Motor neuron (in vitro differentiated cells): Measurements from ENCODE around the gene HIBADH. TPM values are rescaled to one million over a fixed set of nuclear protein-coding genes. Genes with fewer than 3 reads are reported as not detected.

ENCODE experiments used
- ATAC-seq, 8 experiments: fragments of 200-7000 bp; cut with Tn5 transposase; replicated peaks in 6 of 8; 2 replicates each; pipeline ENCODE4 v1.8.0; 2021; ENCODE audit warnings: mild to moderate bottlenecking in 8 of 8, moderate library complexity in 8 of 8
- H3K27ac ChIP-seq, 2 donors: fragments of 250-450 bp; sonication (Bioruptor Pico); 2 replicates each; pipeline ENCODE4 v1.9.0; 2021; ENCODE audit warnings: antibody characterized with exemption in 2 of 2, mild to moderate bottlenecking in 2 of 2, moderate library complexity in 1 of 2
- H3K4me1 ChIP-seq, 2 donors: fragments of 250-450 bp; sonication (Bioruptor Pico); replicated peaks in 1 of 2; 2 replicates each; pipeline ENCODE4 v1.6.1; 2021; ENCODE audit warnings: antibody characterized with exemption in 2 of 2, mild to moderate bottlenecking in 2 of 2, moderate library complexity in 1 of 2
- H3K4me3 ChIP-seq, 5 donors: fragments of 250-450 bp; sonication (Bioruptor Pico); 2 replicates each; pipeline ENCODE4 v1.9.0; 2021; ENCODE audit warnings: antibody characterized with exemption in 5 of 5, mild to moderate bottlenecking in 5 of 5, moderate library complexity in 4 of 5
- WGBS, 10 experiments: fragments of 450-650 bp; shearing (Covaris generic); methylation state at CpG; one replicate each; pipeline ENCODE4 v1.0.0; 2022; 5-methylcytosine and 5-hydroxymethylcytosine counted together
- in situ Hi-C, 9 experiments: fragments of 400-800 bp; cut with MboI; loops; one replicate each; pipeline ENCODE4 v1.15.0; 2021; ENCODE audit warnings: low sequenced_read_pairs in 9 of 9, low pct_unique_long_range_greater_than_20kb in 2 of 9; ENCODE audit not compliant: unreplicated experiment in 9 of 9
- total RNA-seq, 8 experiments: library from RNA; unstranded; fragments of 300-600 nt; gene quantifications; 2 replicates each; pipeline versions ENCODE4 v1.2.3 to v1.2.4, GENCODE V29; 2022

The HIBADH gene
- total RNA-seq, 8 experiments from 2014 or later, result 12.0 to 76.3 (median 26.0) TPM

- Histone ChIP-seq H3K27ac (no peak overlapping the region), H3K4me1 (no peaks in the 10 kb centered on the region), H3K4me3 (no peak overlapping the region)
- WGBS, 10 experiments, result 81 to 100% (median 97%) methylated on average over 1 to 8 of the region's 9 CpGs; no CpG with 5 or more reads in 2 of the 10 experiments
- no peak for ATAC-seq
- in situ Hi-C loops, result no loop called here
Observed at GRCh38 chr7:27617651-27618381, 44.9 kb downstream of the HIBADH start.

GRCh38 chr7:27616914-27617548 is 45.7 kb downstream of the HIBADH start:
- Histone ChIP-seq H3K4me3 (no peak overlapping the region), H3K27ac (no peak overlapping the region), H3K4me1 (no peaks in the 10 kb centered on the region)
- no peak for ATAC-seq
- in situ Hi-C loops, result no loop called here
- 75 to 100% (median 94%) methylated on average over 1 to 3 of the region's 3 CpGs for WGBS, 10 experiments

- no peak overlapping the region for H3K4me3 ChIP-seq
- H3K27ac ChIP-seq, result no peak overlapping the region
- H3K4me1 ChIP-seq, result no peaks in the 10 kb centered on the region
- no peak for ATAC-seq
- in situ Hi-C loops, result no loop called here
- 92 to 100% (median 96%) methylated on average over 1 to 2 of the region's 2 CpGs; no CpG with 5 or more reads in 6 of the 10 experiments for whole genome bisulfite sequencing, 10 experiments
Observed at GRCh38 chr7:27616186-27616491, 46.5 kb downstream of the HIBADH start.

- no peak overlapping the region for H3K4me3 ChIP-seq
- H3K27ac ChIP-seq, result no peak overlapping the region
- no peak for ATAC-seq
- WGBS, 10 experiments, result 71 to 97% (median 89%) methylated on average over 1 to 7 of the region's 7 CpGs
- H3K4me1 ChIP-seq, result no peaks in the 10 kb centered on the region
- in situ Hi-C loops, result no loop called here
Observed at GRCh38 chr7:27615420-27616185, 47.1 kb downstream of the HIBADH start.

GRCh38 chr7:27614095-27614494 is 48.6 kb downstream of the HIBADH start:
- Histone ChIP-seq H3K4me1 (no peaks in the 10 kb centered on the region), H3K4me3 (no peak overlapping the region), H3K27ac (no peak overlapping the region)
- in situ Hi-C loops, result no loop called here
- WGBS, 10 experiments, result 92 to 100% (median 100%) methylated on average over 1 to 2 of the region's 2 CpGs; no CpG with 5 or more reads in 1 of the 10 experiments
- ATAC-seq, result no peak

- in situ Hi-C loops, result no loop called here
- 40 to 100% (median 96%) methylated on average over 1 to 3 of the region's 3 CpGs; no CpG with 5 or more reads in 1 of the 10 experiments for whole genome bisulfite sequencing, 10 experiments
- ATAC-seq, result peak in 1 of 8 experiments; percentile 41
Observed at GRCh38 chr7:27611059-27611458, 51.6 kb downstream of the HIBADH start.

GRCh38 chr7:27608776-27609495 is 53.7 kb downstream of the HIBADH start:
- peak in 1 of 8 experiments; percentile 57 for ATAC-seq
- WGBS, 10 experiments, result 83 to 100% (median 100%) methylated on average over 1 of the region's 1 CpG; no CpG with 5 or more reads in 1 of the 10 experiments
- in situ Hi-C loops, result no loop called here
- Histone ChIP-seq H3K4me1 (peaks cover 4 to 10% of the 10 kb centered on the region in 2 donors), H3K27ac (no peak overlapping the region), H3K4me3 (no peak overlapping the region)

More at GRCh38 chr7:27611059-27611458, 51.6 kb downstream of the HIBADH start:
- Histone ChIP-seq H3K27ac (no peak overlapping the region), H3K4me1 (no peaks in the 10 kb centered on the region), H3K4me3 (no peak overlapping the region)

GRCh38 chr7:27607210-27607606 is 55.5 kb downstream of the HIBADH start:
- Histone ChIP-seq H3K27ac (no peak overlapping the region), H3K4me3 (no peak overlapping the region), H3K4me1 (peaks cover 14 to 19% of the 10 kb centered on the region in 2 donors)
- in situ Hi-C loops, result no loop called here
- ATAC-seq, result no peak
- 84 to 100% (median 97%) methylated on average over 2 to 11 of the region's 11 CpGs for WGBS, 10 experiments

- in situ Hi-C loops, result no loop called here
- Histone ChIP-seq H3K4me1 (peaks cover 18 to 22% of the 10 kb centered on the region in 2 donors), H3K27ac (no peak overlapping the region), H3K4me3 (no peak overlapping the region)
- WGBS, 10 experiments, result 50 to 100% (median 74%) methylated on average over 1 to 4 of the region's 4 CpGs
- no peak for ATAC-seq
Observed at GRCh38 chr7:27606270-27607209, 56.1 kb downstream of the HIBADH start.

GRCh38 chr7:27605689-27606269 is 56.9 kb downstream of the HIBADH start:
- Histone ChIP-seq H3K4me3 (no peak overlapping the region), H3K27ac (no peak overlapping the region), H3K4me1 (peaks cover 18 to 22% of the 10 kb centered on the region in 2 donors)
- in situ Hi-C loops, result no loop called here
- 7 to 40% (median 25%) methylated on average over 2 of the region's 2 CpGs; no CpG with 5 or more reads in 1 of the 10 experiments for WGBS, 10 experiments
- no peak for ATAC-seq

GRCh38 chr7:27605283-27605682 is 57.4 kb downstream of the HIBADH start:
- Histone ChIP-seq H3K27ac (no peak overlapping the region), H3K4me1 (peaks cover 18 to 22% of the 10 kb centered on the region in 2 donors), H3K4me3 (no peak overlapping the region)
- in situ Hi-C loops, result no loop called here
- no peak for ATAC-seq
- WGBS, 10 experiments, result 43 to 100% (median 85%) methylated on average over 1 to 2 of the region's 2 CpGs; no CpG with 5 or more reads in 2 of the 10 experiments
